ENCODE measurements around the gene ARHGEF19.

DNA sequence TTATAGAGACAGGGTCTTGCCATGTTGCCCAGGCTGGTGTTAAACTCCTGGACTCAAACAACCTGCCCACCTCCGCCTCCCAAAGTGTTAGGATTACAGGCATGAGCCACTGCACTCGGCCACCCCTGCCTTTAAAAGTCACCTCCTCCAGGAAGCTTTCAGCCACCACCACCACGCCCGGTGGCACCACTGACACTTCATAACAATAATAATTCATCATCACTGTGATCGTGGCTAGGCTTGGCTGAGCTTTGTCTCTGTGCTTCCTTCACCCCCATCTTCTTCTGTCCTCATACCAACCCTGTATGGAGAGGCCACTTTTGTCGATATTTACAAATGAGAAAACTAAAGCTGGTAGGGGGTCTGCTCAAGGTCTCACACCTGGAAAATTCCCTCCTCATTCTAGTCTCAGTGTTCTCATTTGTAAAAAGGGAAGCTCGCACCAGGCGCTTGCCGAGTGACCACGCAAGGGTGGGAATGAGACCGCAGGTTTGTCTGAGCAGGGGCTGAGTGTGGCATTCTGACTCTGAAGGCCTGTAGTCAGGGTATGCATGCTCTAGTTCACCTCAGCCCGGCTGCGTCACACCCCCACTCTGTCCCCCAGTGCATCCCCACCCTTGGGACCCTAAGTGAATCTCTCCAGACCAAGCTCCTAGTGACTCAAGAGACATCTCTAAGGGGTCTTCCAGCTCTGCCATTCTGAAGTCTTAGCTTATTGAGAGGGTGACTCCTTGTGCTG, 43.7 kb downstream of the ARHGEF19 start:
- TF ChIP-seq POLR2A (IDR thresholded peaks at IDR 0.05), result no peak
- TF ChIP-seq, protein P1, sequence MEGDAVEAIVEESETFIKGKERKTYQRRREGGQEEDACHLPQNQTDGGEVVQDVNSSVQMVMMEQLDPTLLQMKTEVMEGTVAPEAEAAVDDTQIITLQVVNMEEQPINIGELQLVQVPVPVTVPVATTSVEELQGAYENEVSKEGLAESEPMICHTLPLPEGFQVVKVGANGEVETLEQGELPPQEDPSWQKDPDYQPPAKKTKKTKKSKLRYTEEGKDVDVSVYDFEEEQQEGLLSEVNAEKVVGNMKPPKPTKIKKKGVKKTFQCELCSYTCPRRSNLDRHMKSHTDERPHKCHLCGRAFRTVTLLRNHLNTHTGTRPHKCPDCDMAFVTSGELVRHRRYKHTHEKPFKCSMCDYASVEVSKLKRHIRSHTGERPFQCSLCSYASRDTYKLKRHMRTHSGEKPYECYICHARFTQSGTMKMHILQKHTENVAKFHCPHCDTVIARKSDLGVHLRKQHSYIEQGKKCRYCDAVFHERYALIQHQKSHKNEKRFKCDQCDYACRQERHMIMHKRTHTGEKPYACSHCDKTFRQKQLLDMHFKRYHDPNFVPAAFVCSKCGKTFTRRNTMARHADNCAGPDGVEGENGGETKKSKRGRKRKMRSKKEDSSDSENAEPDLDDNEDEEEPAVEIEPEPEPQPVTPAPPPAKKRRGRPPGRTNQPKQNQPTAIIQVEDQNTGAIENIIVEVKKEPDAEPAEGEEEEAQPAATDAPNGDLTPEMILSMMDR (IDR thresholded peaks at IDR 0.05), result no peak

All from heart left ventricle (tissue), 13 donors.